RPMI8226 (cell line): ENCODE data around the gene PCDHA8.
"Not testable (repeated sequence)": the region's sequence is repeated elsewhere in the genome, so short reads cannot be mapped to it uniquely, and the experiment has no call there.

ENCODE experiments used
- DNase-seq: peaks from one replicate; pipeline ENCODE4 v3.0.0-alpha.2; 2015

Gene PCDHA8

GRCh38 chr5:140829511-140830501 lies 11.2 kb upstream of the PCDHA8 start:
- not testable (repeated sequence) for DNase-seq

GRCh38 chr5:140833993-140834392 lies 7.0 kb upstream of the PCDHA8 start, which contains the start of gene PCDHA7:
TSS of gene PCDHA7 (plus strand) at chr5:140834269. CDS start at chr5:140834384, 115 bp downstream.
- DNase-seq = no peak

- DNase-seq = not testable (repeated sequence)
Measured at GRCh38 chr5:140834439-140835008, 6.5 kb upstream of the PCDHA8 start.

- DNase-seq = no peak
Measured at GRCh38 chr5:140835622-140836510, 5.1 kb upstream of the PCDHA8 start.

- DNase-seq = no peak
Measured at GRCh38 chr5:140842798-140843733, 2.1 kb downstream of the PCDHA8 start.

- not testable (repeated sequence) for DNase-seq
Measured at GRCh38 chr5:140848139-140849102, 7.4 kb downstream of the PCDHA8 start, which contains the start of gene PCDHA9. TSS of gene PCDHA9 (plus strand) at chr5:140848382. CDS start at chr5:140848496, 114 bp downstream.

DNA sequence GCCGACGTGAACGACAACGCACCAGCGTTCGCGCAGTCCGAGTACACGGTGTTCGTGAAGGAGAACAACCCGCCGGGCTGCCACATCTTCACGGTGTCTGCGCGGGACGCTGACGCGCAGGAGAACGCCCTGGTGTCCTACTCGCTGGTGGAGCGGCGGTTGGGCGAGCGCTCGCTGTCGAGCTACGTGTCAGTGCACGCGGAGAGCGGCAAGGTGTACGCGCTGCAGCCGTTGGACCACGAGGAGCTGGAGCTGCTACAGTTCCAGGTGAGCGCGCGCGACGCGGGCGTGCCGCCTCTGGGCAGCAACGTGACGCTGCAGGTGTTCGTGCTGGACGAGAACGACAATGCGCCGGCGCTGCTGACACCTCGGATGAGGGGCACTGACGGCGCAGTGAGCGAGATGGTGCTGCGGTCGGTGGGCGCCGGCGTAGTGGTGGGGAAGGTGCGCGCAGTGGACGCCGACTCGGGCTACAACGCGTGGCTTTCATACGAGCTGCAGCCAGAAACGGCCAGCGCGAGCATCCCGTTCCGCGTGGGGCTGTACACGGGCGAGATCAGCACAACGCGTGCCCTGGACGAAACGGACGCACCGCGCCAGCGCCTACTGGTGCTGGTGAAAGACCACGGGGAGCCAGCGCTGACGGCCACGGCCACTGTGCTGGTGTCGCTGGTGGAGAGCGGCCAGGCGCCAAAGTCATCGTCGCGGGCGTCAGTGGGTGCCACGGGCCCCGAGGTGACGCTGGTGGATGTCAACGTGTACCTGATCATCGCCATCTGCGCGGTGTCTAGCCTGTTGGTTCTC lies 9.0 kb downstream of the PCDHA8 start:
- not testable (repeated sequence) for DNase-seq

DNA sequence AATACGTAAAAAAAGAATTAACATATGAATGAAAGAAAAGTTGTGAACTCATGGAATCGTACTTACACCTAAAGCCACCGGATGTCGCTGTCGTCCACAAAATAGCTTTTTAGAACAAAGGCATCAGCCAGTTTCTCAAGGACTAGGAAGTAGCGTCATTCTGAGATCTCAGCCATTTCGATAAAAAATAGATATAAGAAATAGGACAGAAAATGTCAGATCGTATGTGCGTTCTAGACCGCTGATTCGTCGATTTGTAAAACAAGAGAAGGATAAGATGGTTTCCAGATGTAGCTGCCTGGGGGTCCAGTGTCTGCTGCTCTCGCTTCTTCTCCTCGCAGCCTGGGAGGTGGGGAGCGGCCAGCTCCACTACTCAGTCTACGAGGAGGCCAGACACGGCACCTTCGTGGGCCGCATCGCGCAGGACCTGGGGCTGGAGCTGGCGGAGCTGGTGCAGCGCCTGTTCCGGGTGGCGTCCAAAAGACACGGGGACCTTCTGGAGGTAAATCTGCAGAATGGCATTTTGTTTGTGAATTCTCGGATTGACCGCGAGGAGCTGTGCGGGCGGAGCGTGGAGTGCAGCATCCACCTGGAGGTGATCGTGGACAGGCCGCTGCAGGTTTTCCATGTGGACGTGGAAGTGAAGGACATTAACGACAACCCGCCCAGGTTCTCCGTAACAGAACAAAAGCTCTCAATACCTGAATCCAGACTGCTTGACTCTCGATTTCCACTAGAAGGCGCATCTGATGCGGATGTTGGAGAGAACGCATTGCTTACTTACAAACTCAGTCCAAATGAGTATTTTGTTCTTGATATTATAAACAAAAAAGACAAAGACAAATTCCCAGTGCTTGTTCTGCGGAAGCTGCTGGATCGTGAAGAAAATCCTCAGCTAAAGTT lies 15.0 kb downstream of the PCDHA8 start, which contains the start of gene PCDHA10:
TSS of gene PCDHA10 (plus strand) at position 126 of the 903 bp plus-strand sequence. CDS start at position 278, 152 bp downstream.
- no peak for DNase-seq

GRCh38 chr5:140857177-140857986 lies 16.4 kb downstream of the PCDHA8 start:
- DNase-seq = no peak

- no peak for DNase-seq
Measured at GRCh38 chr5:140857987-140858240, 16.9 kb downstream of the PCDHA8 start.

DNA sequence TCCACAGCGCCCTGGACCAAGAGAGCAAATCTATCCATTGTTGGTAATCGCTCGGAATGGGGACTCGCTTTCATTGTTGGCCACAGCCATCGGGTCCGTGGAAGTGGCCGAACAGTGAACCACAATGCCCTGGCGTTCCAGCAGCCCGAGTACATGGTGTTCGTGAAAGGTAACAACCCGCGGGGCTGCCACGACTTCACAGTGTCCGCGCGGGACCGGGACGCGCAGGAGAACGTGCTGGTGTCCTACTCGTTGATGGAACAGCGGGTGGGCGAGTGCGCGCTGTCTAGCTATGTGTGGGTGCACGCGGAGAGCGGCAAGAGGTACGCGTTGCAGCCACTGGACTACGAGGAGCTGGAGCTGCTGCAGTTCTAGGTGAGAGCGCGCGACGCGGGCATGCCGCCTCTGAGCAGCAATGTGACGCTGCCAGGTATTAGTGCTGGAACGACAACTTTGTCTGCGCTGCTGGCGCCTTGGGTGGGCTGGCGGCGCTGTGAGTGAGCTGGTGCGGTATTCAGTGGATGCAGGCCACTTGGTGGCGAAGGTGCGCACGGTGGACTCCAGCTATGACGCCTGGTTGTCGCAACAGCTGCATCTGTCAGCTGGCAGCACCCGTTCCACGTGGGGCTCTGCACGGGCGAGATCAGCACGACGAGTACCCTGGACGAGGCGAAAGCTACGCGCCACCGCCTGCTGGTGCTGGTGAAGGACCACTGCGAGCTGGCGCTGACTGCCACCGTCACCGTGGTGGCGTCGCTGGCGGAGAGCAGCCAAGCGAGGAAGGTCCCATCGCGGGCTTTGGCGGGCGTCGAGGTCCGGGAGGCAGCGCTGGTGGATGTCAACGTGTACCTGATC lies 21.7 kb downstream of the PCDHA8 start:
- DNase-seq = no peak

- DNase-seq = peak; percentile 31
Measured at GRCh38 chr5:140868721-140869554, 28.0 kb downstream of the PCDHA8 start, which contains the start of gene PCDHA11. TSS of gene PCDHA11 (plus strand) at chr5:140868957. CDS start at chr5:140869104, 147 bp downstream.

- DNase-seq = no peak
Measured at GRCh38 chr5:140869555-140869886, 28.5 kb downstream of the PCDHA8 start.

DNA sequence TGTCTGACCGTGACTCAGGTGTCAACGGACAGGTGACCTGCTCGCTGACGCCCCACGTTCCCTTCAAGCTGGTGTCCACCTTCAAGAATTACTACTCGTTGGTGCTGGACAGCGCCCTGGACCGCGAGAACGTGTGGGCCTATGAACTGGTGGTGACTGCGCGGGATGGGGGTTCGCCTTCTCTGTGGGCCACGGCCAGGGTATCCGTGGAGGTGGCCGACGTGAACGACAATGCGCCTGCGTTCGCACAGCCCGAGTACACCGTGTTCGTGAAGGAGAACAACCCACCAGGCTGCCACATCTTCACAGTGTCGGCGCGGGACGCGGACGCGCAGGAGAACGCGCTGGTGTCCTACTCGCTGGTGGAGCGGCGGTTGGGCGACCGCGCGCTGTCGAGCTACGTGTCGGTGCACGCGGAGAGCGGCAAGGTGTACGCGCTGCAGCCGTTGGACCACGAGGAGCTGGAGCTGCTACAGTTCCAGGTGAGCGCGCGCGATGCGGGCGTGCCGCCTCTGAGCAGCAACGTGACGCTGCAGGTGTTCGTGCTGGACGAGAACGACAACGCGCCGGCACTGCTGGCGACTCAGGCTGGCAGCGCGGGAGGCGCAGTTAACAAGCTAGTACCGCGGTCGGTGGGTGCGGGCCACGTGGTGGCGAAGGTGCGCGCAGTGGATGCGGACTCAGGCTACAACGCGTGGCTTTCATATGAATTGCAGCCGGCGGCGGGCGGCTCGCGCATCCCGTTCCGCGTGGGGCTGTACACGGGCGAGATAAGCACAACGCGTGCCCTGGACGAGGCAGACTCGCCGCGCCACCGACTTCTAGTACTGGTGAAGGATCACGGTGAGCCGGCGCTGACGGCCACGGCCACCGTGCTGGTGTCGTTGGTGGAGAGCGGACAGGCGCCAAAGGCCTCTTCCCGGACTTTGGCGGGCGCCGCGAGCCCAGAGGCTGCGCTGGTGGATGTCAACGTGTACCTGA lies 29.5 kb downstream of the PCDHA8 start:
- no peak for DNase-seq
